BJ (cell line): Measurements from ENCODE around the gene TALDO1. TPM values are rescaled to one million over a fixed set of nuclear protein-coding genes. Genes with fewer than 3 reads are reported as not detected.

Experiments used
- CTCF ChIA-PET: fragments of 350-600 bp; formaldehyde crosslinking; extraction: SDS; loops from one replicate; lab custom pipeline; 2021; ENCODE audit warnings: antibody characterized with exemption, inconsistent platforms; lab: Yijun Ruan, JAX
- POLR2A ChIA-PET: fragments of 300-600 bp; sonication (Branson Sonifier 250); formaldehyde crosslinking; extraction: SDS; loops from one replicate; lab custom pipeline; 2021; ENCODE audit warnings: antibody characterized with exemption; lab: Charles Lee
- DNase-seq: peaks from one replicate; pipeline ENCODE4 v3.0.0-alpha.2; 2011; ENCODE audit warnings: low read depth
- H3K27me3 ChIP-seq: 2 replicates; pipeline ENCODE4 v1.6.0; 2011; ENCODE audit warnings: low read length; ENCODE audit not compliant: control insufficient read depth, insufficient read depth
- H3K36me3 ChIP-seq: 2 replicates; pipeline ENCODE4 v1.5.1; 2011; ENCODE audit warnings: low read length; ENCODE audit not compliant: control insufficient read depth, insufficient read depth
- H3K4me3 ChIP-seq: 2 replicates; pipeline ENCODE4 v1.5.1; 2011; ENCODE audit warnings: low read depth, mild to moderate bottlenecking, control low read depth, low read length
- CTCF ChIP-seq: IDR thresholded peaks from 2 replicates; pipeline ENCODE4 v1.5.1; 2011; ENCODE audit warnings: low read depth, mild to moderate bottlenecking, control low read depth, inconsistent platforms, low read length, moderate library complexity; ENCODE audit not compliant: insufficient read depth
- polyA plus RNA-seq: library from polyadenylated mRNA; depleted of rRNA; stranded (reverse); fragments of >200 nt; gene quantifications from 2 replicates; pipeline ENCODE4 v1.2.3, GENCODE V29; 2011

The TALDO1 gene
- polyA plus RNA-seq, 1 experiment: 278 TPM

GRCh38 chr11:714436-714835 is 32.8 kb upstream of the TALDO1 start:
- no peak overlapping the region for H3K4me3 ChIP-seq
- DNase-seq: no peak
- no peaks in the 10 kb centered on the region for H3K27me3 ChIP-seq
- CTCF ChIA-PET: no interaction called here
- POLR2A ChIA-PET: no interaction called here
- no peaks in the 10 kb centered on the region for H3K36me3 ChIP-seq
- no peak for TF ChIP-seq CTCF

DNA sequence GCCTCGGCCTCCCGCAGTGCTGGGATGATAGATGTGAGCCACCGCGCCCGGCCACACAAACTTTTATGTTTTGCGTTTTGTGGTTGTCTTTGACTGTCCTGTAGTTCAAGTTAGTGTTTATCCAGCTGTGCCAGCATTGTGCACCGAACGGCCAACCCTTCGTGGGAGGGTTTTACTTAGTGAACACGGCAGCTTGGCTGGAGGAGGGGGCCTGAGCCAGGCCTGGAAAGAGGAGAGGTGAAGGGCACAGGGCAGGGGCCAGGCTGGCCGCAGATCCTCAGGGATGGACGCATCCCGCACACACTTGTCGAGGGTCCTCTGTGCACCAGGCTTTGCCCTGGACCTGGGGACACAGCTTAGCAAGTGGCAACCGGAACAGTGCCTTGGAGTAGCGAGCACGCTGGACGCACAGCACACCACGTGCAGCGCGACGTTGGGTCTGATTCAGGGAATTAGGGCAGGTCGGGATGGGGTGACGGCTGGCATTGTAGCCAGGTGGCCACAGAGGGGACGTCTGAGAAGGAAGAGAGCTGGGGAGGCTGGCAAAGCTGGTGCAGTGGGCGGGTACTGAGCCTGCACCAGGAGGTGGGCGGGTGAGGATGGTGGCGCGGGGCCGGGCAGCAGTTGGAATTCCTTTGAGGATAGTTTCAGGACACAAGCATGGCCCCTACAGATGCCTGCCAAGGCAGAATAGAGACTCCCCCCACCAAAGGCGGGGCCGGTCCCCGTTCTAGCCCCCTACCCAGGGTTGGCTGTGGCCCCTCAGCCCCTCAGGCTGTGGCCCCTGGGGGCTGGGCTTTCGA is 27.8 kb upstream of the TALDO1 start:
- ChIA-PET CTCF (interaction anchor here (0.9 to 2.5 kb wide), 3 partner anchors 8 to 200 kb away, joined by 3 to 9 read pairs (median 3); no protein-coding TSS in a partner anchor), POLR2A (no interaction called here)
- no peak for DNase-seq
- Histone ChIP-seq H3K4me3 (no peak overlapping the region), H3K36me3 (peaks cover 2% of the 10 kb centered on the region), H3K27me3 (no peaks in the 10 kb centered on the region)
- TF ChIP-seq CTCF: no peak

DNA sequence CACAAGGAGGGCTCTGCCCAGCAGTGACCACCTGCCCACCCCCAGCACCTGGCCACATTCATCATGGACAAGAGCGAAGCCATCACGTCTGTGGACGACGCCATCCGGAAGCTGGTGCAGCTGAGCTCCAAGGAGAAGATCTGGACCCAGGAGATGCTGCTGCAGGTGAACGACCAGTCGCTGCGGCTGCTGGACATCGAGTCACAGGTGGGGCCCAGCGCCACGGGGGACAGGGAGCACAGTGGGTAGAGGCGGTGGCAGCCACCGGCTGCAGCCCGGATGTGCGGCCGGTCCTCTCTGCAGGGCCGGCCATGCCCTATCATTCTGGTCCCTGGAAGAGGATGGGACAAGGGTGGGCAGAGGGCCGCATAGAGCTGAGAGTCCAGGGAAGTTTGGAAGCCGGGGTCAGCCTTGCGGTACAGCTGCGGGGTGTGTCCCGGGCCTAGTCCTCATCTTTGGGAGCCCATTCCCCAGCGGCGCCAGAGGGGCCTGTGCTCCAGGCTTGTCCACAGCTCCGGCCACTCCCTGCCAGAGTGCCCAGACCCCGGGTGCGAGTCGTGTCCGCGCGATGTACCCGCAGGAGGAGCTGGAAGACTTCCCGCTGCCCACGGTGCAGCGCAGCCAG is 27.1 kb upstream of the TALDO1 start:
- DNase-seq: no peak
- ChIA-PET CTCF (interaction anchor here (0.6 to 2.5 kb wide), 5 partner anchors 8 to 201 kb away, joined by 3 to 9 read pairs (median 3); no protein-coding TSS in a partner anchor), POLR2A (no interaction called here)
- no peak overlapping the region; the same call in 1 of the 2 replicates for H3K4me3 ChIP-seq
- no peaks in the 10 kb centered on the region for H3K27me3 ChIP-seq
- TF ChIP-seq CTCF: no peak
- peaks cover 4% of the 10 kb centered on the region for H3K36me3 ChIP-seq

DNA sequence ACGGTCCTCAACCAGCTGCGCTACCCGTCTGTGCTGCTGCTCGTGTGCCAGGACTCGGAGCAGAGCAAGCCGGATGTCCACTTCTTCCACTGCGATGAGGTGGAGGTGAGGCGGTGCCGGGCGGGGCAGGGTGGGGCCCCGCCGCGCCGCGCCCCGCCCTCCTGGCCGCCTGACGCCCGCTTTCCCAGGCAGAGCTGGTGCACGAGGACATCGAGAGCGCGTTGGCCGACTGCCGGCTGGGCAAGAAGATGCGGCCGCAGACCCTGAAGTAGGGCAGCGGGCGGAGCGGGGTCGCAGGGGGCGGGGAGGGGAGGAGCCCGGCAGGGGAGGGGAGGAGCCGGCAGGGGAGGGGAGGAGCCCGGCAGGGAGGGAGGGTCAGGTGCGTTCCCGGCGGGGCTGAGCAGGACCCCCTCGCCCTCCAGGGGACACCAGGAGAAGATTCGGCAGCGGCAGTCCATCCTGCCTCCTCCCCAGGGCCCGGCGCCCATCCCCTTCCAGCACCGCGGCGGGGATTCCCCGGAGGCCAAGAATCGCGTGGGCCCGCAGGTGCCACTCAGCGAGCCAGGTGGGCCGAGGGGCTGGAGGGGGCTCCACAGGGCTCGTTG is 26.5 kb upstream of the TALDO1 start:
- peaks cover 4% of the 10 kb centered on the region for H3K36me3 ChIP-seq
- TF ChIP-seq CTCF: no peak
- no peaks in the 10 kb centered on the region for H3K27me3 ChIP-seq
- H3K4me3 ChIP-seq: no peak overlapping the region; the same call in none of the 2 replicates
- CTCF ChIA-PET: interaction anchor here (1.2 to 1.4 kb wide), 2 partner anchors 23 to 202 kb away, joined by 3 to 4 read pairs; no protein-coding TSS in a partner anchor
- POLR2A ChIA-PET: no interaction called here
- DNase-seq: no peak
